Fibroblast of villous mesenchyme (primary cell): ENCODE measurements around the gene SEMA4F. TPM values are rescaled to one million over a fixed set of nuclear protein-coding genes. Genes with fewer than 3 reads are reported as not detected.

ENCODE experiments used
- DNase-seq: peaks from one replicate; pipeline ENCODE4 v3.0.0-alpha.2; 2010; ENCODE audit warnings: low read depth
- H3K4me3 ChIP-seq: 2 replicates; pipeline ENCODE4 v1.5.1; 2011; ENCODE audit warnings: low read depth, mild to moderate bottlenecking, low read length
- total RNA-seq: library from RNA; depleted of rRNA; stranded (reverse); fragments of >200 nt; gene quantifications from 2 replicates; pipeline ENCODE4 v1.2.3, GENCODE V29; 2012
- TF ChIP-seq, protein P1 (sequence below): IDR thresholded peaks from 2 replicates; pipeline ENCODE4 v1.5.1; 2012; ENCODE audit warnings: low read depth, mild to moderate bottlenecking, low read length; ENCODE audit not compliant: insufficient read depth

SEMA4F gene
- total RNA-seq, 1 donor = 5.6 TPM

DNA sequence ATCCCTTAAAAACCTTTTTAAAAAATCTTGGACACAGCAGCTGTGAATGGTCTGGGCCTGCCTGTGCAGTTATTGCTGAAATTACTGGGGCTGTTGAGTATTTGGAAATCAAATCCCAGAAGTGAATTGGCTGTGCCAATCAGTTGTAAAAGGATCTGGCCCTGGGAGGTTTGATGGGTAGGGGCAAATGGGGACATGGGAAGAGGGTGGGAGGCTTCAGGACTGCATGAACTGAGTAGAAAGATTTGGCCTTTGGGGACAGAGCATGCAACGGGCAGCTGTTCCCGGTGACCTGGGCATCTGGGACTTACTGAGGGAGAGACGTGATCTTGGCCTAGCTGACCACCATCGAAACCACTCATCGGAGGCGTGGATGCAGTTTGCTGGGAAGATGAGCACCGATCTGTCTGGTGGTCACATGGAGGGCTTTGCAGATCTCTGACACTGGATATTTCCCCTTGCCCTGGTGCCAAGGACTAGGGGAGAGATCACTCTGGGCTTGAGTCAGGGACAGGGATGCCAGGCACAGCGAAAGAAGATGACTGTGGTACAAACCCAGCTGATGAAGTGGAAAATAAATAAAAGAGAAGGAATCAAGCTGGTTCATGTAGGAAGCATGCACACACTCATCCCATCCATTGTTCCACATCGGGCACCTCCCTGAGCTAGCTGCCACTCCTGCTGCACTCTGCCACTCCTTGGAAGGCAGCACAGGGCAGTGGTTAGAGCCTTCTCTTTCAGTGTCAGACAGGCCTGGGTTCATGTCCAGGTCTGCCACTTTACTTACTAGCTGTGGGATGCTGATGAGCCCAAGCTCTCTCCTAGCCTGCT is 58.4 kb downstream of the SEMA4F start:
- no peak overlapping the region for H3K4me3 ChIP-seq
- TF ChIP-seq, protein P1, sequence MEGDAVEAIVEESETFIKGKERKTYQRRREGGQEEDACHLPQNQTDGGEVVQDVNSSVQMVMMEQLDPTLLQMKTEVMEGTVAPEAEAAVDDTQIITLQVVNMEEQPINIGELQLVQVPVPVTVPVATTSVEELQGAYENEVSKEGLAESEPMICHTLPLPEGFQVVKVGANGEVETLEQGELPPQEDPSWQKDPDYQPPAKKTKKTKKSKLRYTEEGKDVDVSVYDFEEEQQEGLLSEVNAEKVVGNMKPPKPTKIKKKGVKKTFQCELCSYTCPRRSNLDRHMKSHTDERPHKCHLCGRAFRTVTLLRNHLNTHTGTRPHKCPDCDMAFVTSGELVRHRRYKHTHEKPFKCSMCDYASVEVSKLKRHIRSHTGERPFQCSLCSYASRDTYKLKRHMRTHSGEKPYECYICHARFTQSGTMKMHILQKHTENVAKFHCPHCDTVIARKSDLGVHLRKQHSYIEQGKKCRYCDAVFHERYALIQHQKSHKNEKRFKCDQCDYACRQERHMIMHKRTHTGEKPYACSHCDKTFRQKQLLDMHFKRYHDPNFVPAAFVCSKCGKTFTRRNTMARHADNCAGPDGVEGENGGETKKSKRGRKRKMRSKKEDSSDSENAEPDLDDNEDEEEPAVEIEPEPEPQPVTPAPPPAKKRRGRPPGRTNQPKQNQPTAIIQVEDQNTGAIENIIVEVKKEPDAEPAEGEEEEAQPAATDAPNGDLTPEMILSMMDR = no peak
- DNase-seq = no peak

DNA sequence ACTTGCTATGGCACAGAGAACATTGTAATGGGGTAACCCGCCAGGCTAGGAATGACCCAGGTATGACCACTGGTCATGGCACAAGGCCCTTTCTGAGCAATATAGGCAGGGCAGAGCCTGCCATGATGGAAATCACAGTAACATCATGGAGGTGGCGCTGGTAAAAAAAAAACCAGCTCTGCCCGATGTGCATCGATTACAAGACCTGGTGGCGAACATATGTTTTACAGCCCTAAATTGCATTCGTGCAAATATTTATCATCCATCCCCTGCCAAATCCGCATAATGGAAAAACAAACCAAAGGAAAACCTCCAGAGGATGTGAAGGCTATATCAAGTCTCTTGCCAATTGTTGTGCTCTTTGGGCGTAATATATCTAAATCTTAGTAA is 60.6 kb downstream of the SEMA4F start:
- no peak for DNase-seq
- no peak overlapping the region for H3K4me3 ChIP-seq
- TF ChIP-seq, protein P1 = no peak

DNA sequence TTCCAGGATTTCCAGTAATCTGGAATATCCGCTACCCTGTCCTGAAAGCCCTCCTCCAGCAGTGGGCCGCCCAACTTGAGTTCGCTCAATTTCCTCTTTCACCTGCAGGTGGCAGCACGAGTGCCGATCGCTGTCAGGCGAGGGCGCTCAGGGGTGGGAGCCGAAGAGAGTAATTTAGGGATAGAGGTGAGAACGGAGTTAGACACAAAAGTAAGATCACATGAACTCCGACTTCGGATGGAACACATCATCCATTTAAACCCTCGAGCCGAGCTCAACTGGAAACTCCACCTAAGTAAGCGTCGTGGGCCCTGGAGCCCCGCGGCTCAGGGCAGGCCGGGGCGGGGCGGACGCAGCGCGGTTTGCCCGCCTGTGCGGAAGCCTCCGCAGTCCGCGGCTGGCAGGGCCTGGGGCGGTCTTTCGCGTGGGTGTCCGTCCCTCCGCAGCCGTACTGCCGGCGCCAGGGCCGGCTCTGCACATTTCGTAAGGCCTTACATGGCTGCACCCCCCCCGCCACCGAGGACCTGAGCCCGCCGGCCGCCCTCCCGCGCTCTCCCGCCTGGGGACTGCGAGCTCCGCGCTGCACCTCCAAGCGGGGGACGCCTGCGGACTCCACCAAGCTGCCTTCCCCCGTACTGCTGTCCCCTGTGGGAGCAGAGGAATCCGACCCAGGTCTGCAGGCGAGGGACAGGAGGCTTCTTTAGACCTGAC is 61.2 kb downstream of the SEMA4F start:
- peak; percentile 79 for DNase-seq
- TF ChIP-seq, protein P1 = peak; percentile 89
- peak overlapping the region; percentile 62 for H3K4me3 ChIP-seq

DNA sequence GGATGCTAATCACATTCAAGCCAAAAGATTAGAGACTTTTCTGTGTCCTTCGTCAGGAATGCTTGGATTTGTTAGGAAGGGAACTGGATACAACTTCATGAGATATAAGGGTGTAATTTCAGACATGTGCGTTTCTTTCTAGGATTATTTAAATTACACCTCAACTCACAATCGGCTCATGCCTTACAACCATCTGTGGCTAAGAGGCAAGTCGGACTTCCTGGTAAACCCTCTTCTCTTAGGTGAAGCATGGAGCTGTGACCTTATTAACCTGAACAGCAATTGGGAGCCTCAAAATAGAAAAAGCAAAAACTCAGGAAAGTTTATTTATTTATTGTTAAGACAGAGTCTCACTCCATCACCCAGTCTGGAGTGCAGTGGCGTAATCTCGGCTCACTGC is 61.8 kb downstream of the SEMA4F start:
- H3K4me3 ChIP-seq = peak overlapping the region; percentile 62
- TF ChIP-seq, protein P1 = no peak
- no peak for DNase-seq

DNA sequence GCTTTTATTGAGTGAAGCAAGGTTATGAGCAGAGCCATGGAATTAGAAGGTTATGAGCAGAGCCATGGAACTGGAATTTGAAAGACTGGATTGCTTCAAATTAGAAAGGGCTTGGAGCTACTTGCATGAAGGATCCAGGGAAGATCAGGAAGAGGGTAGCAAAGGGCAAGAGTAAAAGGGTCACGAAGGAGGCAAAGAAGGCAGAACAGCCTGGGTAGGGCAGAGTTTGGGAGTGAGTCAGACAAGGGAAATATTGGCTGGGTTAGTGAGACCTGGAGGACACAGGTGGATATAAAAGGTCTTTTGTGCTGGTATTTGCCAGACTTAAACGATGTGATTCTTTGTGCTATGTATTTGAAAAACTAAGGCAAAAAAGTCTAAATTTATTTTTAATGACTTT is 65.0 kb downstream of the SEMA4F start:
- TF ChIP-seq, protein P1 = no peak
- no peak for DNase-seq
- H3K4me3 ChIP-seq = no peak overlapping the region

DNA sequence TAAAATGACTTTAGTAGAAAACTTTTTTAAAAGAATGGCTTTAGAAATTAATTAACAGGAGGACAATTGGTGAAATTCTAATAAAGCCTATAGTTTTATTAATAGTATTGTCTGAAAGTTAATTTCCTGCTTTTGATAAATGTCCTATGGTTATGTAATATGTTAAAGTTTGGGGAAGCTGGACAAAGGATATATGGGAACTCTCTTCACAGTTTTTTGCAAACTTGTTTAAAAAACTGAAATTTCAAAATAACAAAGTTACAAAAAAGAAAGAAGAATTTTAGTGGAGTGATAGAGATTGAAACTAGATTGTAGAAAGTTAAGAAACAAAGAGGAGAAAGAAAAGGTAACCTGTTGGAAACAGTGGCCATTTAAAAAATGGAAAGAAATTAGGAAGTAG is 67.3 kb downstream of the SEMA4F start:
- TF ChIP-seq, protein P1 = no peak
- DNase-seq = no peak
- no peak overlapping the region for H3K4me3 ChIP-seq
